Measurements from ENCODE around the gene PPP3CA.
"Not testable (repeated sequence)": the region's sequence is repeated elsewhere in the genome, so short reads cannot be mapped to it uniquely, and the experiment has no call there.

Gene PPP3CA

DNA sequence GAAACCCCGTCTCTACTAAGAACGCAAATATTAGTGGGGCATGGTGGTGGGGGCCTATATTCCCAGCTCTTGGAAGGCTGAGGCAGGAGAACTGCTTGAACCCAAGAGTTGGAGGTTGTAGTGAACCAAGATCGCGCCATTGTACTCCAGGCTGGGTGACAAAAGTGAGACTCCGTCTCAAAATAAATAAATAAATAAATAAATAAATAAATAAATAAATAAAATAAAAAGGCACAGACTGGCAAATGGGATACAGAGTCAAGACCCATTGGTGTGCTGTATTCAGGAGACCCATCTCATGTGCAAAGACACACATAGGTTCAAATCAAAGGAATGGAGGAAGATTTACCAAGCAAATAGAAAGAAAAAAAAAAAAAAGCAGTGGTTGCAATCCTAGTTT lies 216.3 kb downstream of the PPP3CA start:
- not testable (repeated sequence) for DNase-seq

DNA sequence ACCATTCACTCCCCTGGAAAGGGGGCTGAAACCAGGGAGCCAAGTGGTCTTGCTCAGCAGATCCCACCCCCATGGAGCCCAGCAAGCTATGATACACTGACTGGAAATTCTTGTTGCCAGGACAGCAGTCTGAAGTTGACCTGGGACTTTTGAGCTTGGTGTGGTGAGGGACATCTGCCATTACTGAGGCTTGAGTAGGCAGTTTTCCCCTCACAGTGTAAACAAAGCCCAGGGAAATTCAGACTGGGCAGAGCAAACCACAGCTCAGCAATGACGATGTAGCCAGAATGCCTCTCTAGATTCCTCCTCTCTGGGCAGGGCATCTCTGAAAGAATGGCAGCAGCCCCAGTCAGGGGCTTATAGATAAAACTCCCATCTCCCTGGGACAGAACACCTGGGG lies 218.4 kb downstream of the PPP3CA start:
- DNase-seq = not testable (repeated sequence)

DNA sequence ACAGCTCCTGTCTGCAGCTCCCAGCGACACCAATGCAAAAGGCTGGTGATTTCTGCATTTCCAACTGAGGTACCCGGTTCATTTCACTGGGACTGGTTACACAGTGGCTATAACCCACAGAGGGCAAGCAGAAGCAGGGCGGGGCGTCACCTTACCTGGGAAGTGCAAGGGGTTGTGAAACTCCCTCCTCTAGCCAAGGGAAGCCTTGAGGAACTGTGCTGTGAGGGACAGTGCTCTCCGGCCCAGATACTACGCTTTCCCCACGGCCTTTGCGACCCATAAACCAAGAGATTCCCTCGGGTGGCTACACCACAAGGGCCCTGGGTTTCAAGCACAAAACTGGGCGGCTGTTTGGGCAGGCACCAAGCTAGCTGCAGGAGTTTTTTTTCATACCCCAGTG lies 218.9 kb downstream of the PPP3CA start:
- DNase-seq = no peak

DNA sequence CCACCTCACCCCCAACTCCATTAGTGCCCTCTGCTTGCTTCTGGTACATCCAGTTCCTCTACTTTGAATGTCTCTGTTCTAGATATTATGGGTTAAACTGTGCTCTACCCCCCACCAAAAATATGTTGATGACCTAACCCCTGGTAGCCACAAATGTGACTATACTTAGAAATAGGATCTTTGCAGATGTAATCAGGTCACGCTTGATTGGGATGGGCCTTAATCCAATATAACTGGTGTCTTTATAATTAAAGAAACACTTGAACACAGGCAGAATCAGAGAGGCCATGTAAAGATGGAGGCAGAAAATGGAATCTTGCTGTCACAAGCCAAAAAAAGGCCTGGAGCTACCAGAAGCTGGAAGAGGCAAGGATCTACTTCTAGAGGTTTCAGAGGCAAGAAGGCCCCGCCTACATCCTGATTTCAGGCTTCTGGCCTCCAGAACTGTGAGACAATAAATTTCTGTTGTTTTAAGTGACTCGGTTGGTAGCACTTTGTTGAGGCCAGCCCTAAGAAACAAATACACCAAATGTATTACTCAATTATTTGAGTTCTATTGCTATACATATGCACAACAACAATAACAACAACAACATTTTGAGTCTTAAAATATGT lies 220.0 kb downstream of the PPP3CA start:
- no peak for DNase-seq

DNA sequence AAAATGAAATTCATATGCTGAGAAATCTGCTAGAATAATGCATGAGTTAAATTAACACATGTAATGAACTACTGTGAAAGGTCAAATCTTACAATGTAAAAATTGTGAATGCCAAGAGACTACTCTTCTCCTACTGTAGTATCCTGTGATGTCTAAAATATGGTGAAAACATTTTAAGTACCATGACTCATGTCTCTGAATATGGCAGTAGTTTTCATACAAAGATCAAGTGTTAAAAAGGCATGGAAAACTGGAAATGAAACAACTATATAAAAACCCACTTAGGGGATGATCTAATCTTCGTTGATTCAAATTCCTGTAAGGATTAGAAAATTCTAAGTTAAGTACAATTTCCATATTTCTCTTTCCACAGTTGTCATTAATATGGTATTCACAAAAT lies 221.3 kb downstream of the PPP3CA start:
- no peak for DNase-seq

DNA sequence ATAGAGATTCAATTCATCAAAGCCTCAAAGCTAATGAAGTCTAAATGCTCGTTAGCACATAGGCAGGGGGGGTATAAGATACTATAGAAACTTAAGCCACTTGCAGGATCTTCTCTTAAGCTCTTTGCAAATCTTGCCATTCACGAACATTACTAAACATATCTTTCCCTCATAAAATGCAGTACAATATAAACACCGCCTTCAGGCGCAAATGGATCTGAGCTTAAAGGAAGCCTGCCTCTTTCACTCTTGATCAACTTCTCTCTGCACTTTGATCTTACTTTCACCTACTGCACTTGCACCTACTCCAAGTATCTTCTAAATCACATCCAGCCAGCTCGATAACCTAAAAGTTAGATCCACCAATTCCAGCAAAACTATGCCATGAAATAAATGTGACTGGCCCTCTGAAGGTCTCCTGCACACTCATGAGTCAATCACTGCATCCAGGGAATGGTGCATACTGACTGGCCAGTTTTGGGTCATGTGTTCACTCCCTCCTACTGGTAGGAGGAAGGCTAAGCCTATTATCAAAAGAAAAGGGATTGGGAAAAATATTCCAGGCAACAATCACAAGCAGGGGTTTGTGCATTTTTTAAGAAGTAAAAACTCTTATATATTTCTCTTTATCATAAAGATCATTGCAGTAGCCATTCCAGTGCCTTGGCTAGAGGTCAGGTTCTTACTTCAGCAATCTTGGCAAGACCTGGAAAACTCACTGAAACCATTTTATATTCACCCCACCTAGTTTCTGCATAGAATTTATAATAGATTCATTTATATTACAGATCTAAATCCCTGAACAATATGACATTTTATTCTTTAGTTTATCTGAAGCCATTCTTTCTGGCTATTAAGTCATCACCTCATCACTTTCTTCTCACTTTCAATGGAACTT lies 222.0 kb downstream of the PPP3CA start:
- DNase-seq = no peak

DNA sequence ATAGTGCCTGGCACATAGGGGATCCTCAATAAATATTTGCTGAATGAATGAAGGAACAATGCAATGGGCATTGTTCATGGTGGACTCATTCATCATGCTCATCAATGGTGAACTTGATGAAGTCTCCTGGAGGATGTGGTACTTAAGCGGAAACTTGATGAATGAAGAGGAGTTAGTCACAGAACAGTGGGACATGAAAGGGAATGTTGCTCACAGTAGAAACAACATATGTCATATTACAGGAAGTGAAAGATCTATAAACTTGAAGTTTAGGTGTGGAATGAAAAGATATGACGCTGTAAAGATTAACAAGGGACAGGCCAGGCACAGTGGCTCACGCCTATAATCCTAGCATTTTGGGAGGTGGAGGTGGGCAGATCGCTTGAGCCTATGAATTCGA lies 224.1 kb downstream of the PPP3CA start:
- DNase-seq = no peak

DNA sequence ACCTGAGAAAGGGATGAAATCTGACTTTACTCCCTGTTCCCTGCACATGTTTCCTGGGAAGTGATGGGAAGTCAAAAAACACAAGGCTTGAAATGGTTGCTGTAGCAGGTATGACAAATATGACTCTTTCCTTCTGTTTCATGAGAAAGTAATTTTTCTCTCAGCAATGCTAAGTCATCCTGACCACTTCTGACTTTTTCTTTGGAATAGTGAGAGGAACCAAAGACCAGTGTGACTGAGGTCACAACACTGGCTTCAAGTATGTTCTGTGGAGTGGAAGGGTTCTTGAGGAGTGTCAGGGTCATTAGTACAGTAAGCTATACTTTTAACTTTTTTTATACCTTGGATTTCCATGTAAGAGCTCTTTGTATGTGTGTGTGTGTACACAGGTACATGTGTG lies 225.3 kb downstream of the PPP3CA start:
- no peak for DNase-seq

DNA sequence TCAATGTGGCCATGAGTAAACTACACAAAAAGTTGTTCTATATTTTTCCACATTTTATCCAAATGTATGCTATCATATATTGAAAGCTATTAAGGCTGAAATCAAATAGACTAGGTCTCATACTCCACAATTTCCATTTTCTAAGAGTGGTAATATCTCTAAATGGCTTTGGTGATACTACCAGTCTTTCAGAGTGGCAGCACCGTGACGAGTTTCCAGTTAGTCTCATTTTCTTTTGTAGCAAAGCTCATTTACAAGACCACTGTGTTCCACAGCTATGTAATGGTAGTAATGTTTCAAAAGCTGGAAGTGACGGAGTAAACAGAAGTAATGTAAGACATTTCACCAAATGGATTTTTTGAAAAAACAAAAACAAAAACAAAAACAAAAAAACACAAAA lies 228.2 kb downstream of the PPP3CA start:
- DNase-seq = no peak

DNA sequence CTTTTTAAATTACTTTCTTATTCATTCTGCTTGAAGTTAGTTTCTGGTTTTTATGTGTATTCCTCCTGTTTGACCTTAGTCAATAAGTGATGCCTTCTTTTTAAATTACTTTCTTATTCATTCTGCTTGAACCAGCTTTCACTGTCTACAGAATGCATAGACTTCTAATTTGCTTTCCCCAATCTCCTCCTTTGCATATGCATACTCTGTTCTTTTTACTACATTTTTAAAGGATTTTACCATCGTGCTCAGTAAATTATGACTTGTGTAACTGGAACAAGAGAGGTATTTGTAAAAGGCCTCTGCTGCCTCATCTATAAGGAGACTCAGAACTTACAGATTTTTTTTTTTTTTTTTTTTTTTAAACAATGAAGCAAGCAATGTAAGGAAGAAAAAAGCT lies 228.7 kb downstream of the PPP3CA start:
- DNase-seq = no peak

DNA sequence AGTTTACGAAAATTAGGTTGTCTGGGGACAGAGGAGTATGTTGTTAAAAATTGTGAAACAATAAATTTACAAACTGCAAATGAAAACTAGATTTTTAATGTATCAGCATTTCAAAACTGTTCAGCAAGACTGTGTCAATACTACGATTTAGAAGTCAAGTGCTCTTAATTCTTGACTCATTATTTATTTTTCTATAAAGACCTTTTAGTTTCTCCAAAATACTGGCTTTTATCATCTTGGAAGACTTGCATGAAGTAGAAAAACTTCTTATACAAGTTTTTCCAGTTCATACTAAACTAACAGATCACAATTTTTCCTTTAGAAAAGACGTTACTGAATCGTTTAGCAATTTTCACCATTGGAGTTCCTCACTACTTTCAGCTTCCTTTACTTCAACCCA lies 231.4 kb downstream of the PPP3CA start:
- no peak for DNase-seq

DNA sequence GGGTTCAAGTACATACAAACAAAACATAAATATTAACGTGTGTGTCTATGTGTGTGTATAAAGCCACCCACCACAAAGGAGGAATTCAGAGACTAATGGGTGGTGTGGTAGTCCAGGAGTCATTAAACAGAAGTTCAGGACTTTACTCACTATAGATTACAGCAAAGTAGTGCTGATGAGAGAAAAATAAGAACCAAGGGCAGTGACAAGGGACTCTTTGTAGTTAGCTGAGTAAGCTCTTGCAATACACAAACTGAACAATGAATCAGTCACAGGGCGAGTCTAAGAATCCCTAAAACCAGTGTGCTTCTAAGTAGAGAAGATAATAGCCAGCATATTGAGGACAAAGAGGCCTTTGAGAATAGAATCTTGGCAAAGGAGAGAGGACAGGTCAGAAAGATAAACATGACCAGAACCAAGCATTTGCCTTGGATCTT lies 232.4 kb downstream of the PPP3CA start:
- DNase-seq = peak; percentile 10

DNA sequence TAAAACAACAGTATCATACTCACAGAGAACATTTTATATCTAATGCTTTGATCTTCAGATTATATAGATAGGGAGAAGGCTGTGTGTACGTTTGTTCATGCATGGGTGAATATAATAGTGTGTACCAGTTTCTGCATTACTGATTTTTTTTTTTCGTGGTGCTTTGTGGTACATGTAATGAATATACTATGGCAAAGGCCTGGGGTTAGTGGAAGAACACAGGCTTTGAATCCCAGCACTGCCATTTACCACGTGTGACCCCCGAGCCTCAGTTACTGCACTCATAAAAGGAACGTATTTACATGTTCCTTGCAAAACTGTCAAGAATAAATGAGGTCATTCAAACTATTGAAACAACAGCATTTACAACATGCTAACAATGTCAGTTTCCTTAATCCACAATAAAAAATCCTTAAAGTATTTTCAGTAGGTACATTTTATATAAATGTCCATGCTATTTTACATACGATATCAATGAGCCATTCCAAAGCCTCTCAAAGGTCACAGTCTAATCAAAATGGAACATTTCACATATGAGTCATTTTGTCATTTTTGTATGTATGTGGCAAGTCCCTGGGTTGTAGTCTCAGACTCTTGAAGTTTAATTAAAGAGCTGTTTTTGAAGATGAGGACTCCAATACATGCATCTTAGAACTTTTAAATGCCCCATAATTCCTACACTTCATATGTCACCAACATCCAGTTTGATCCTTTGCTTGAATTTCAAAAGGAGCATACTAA lies 242.8 kb downstream of the PPP3CA start:
- peak; percentile 21 for DNase-seq

DNA sequence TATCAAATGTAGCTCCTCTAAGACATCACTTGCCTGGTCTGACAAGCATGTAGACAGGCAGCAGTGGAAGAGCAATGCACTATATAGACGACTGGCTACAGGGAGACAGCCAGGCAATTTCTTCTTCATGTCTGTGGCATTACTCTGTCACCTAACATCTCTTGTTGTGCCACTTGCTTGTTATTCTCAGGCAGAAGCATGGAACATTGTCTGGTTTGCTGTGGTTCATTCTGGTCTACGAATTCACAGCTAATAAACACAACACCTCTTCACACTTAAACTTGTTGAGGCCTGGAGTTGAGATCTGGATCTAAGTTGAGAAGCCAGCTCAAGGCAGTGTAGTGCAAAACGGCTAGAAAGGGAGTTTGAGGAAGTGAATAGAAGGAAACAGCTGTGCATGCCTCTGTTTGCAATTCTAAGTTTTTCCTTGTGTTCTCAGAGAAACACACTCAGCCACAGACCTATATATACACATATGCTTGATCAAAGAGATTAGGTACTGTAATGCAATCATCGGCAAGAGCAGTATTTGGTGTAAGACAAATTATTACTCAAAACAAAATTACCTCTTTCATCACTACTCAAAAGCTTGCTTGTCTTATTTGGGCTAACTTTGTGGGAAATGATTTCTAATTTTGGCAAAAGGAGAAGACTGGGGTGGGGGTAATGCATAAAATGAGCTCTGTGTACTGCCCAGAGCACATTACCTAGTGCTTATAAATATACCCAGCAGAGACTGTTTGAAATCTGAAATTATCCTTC lies 243.8 kb downstream of the PPP3CA start:
- peak; percentile 44 for DNase-seq

DNA sequence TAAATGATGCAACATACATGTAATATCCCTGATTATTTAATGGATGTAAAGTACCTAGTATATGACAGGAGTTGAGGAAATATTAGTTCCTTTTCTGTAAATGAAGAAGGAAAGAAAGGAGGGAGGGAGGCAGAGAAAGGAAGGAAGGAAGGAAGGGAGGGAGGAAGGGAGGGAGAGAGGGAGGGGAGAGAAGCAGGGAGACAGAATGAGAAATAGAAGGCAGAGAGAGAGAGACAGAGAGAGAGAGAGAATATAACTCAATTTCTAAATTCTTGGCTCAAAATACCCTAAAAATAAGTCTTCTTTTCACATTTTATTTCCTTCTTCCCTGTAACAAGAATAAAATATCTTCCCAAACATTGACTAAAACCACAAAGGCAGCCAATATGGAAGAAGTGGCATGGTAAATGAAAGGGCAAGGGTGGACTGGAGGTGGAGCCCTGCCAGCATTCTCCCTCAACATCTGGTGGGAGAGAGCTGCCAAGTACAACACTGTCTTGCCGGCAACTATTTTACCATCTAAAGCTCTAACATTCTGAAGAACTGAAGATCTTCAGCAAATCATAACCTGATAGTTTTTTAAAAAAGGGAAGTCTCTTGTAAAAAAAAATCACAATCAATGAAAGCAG lies 245.1 kb downstream of the PPP3CA start:
- DNase-seq = peak; percentile 9

DNA sequence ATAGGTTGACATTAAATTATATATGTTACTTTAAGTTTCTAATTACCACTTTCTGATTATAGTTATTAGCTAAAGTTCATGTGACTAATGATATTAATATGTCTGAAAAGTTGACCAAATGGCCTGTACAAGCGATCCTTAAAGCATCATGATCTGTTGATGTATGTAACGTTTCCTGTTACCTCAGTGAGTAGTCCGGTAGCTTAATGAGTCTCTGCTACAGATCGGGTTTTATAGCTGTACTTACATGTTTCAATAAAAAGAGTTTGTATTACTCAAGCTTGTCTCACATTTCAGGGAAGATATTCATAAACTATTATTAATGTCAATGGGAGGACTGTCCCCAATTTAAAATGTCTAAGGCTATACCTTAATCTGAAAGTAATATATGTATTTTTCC lies 246.3 kb downstream of the PPP3CA start:
- DNase-seq = peak; percentile 12

DNA sequence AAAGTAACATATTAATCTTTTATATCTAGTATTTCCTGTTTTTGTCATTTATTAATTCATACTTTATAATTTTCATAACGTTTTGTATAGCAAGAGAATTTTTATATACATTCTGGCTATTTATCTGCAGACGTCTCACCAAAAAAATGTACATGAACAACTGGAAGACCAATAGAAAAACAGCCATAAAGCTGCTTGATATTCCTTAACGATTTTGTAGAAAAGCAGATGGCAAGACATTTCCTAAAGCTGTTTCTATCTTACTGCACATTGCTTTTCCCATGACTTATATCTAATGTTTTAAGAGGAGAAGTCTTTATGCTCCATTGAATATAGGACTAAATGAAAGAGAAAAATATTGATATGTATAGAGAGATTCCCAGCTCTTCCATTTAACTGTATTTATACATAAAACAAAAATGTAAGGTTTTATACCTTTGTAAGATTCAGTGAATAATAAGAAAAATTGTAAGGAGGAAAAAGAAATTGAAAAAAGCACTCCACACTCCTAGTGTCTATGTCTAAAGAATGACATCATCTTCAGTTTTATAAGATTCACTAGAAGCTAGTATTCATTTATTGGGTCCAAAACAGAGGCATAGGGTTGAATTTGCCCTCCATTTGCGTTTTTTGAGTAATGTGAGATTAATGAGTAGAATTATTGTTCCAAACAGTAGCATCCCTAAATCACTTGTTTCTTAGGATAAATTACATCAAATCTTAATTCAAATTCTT lies 248.5 kb downstream of the PPP3CA start:
- DNase-seq = no peak

DNA sequence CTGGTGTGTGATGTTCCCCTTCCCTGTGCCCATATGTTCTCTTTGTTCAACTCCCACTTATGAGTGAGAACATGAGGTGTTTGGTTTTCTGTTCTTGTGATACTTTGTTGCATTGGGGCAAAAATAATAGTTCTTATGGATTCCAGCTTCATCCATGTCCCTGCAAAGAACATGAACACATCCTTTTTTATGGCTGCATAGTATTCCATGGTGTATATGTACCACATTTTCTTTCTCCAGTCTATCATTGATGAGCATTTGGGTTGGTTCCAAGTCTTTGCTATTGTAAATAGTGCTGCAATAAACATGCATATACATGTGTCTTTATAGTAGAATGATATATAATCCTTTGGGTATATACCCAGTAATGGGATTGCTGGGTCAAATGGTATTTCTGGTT lies 254.7 kb downstream of the PPP3CA start:
- not testable (repeated sequence) for DNase-seq

DNA sequence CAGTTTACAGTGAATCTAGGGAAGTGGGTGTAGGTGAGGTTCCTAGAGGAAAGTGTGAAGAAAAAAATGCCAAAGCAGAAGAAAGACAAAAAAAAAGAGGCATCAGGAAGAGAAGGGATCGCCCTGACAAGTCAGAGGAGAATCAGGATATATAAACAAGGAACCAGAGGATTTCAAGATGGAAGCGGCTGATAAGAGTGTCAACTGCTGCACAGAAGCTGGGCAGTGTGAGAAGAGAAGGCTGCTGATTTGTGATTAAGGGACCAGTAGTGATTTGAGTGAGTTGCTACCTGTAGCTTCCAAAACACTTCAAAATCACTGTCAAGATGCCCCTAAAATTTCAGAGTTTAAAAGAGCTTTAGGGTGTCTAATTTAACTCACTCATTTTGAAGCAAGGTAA lies 258.2 kb downstream of the PPP3CA start:
- DNase-seq = no peak

DNA sequence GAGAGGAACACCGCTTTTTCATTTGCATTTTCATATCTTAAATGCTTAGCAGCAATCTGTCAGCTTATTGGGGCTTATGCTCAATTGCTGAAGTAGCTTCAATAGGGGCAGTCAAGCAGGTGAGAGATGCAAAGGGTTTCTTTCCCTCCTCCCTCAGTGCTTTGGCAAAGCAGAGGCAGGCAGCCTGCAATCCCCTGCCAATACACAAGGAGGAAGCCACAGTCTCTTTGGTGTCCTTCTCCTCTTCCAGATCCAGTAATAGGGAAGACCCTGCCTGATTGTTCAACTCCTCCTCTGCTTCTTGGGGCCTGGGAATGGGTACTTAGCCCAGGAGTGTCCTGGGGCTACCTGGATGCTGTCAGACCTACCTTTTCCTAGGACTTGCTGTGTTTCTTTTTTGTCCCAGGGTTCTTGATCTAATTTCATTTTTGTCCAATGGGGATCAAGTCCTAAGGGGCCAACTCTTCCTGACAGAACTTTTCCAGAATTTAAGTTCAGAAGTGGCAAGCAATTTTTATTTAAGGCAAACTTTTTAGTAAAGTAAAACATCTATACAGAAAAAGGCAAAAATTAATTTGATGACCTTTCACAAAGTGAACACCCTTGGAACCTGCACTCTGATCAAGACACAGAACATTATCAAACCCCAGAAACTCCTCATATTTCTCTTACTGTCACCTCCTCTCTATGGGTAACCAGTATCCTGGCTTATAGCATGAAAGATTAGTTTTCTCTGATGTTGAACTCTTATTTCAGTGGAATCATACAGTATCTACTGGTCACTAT lies 260.3 kb downstream of the PPP3CA start:
- no peak for DNase-seq

DNA sequence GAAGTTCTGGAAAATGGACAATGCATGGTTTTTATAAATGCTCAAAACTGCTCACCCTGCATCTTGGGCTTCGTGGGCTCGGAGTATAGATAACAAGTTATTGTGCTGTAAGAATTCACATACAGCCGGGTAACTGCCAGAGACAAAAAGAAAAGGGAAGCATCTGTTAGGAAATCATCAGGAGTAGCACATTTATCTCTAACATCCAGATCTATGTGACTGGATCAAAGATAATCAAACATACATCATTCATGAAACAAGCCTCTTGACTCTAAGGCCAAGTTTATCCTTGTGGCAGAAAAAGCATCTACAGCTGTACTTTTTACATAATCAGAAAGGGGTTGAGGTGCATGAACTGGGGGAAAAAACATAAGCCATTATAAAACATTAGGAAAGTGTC lies 264.2 kb downstream of the PPP3CA start:
- DNase-seq = no peak

Data from NCI-H510A treated with DMSO at 0.1 percent for 48 hours (cell line).